H1 (cell line): ENCODE data around the gene SNRPE. TPM values are rescaled to one million over a fixed set of nuclear protein-coding genes. Genes with fewer than 3 reads are reported as not detected.

Experiments
- CTCF ChIA-PET: fragments of 300-600 bp; sonication (Branson Sonifier 250); formaldehyde crosslinking; loops from one replicate; lab custom pipeline; 2021; ENCODE audit not compliant: partially characterized antibody; lab: Charles Lee
- POLR2A ChIA-PET: fragments of 300-600 bp; sonication (Branson Sonifier 250); formaldehyde crosslinking; loops from one replicate; lab custom pipeline; 2021; ENCODE audit warnings: inconsistent platforms; ENCODE audit not compliant: partially characterized antibody; lab: Charles Lee
- DNase-seq, 2 experiments: peaks; one replicate each; pipeline versions ENCODE4 v3.0.0 to v3.0.0-alpha.2; 2010 to 2022; ENCODE audit warnings: low spot score in 2 of 2, low read depth in 1 of 2, mixed read lengths in 1 of 2
- FAIRE-seq: peaks from 2 replicates; lab custom pipeline; 2011; peaks lifted over from hg19 to GRCh38; lab: Jason Lieb, UNC
- H2AFZ ChIP-seq: 2 replicates; pipeline ENCODE4 v1.8.1; 2012; ENCODE audit warnings: low read length, inconsistent platforms
- H2AK5ac ChIP-seq: 2 replicates; pipeline ENCODE4 v1.6.1; 2013; ENCODE audit warnings: low read depth, low read length
- H2BK120ac ChIP-seq: replicated peaks from 2 replicates; pipeline ENCODE3; 2013; ENCODE audit warnings: low read depth, low read length, inconsistent platforms
- H2BK12ac ChIP-seq: 2 replicates; pipeline ENCODE4 v1.6.1; 2013; ENCODE audit warnings: low read depth, low read length
- H2BK15ac ChIP-seq: 2 replicates; pipeline ENCODE4 v1.6.1; 2013; ENCODE audit warnings: low read length
- H2BK20ac ChIP-seq: 2 replicates; pipeline ENCODE4 v1.6.1; 2013; ENCODE audit warnings: low read length
- H2BK5ac ChIP-seq: 2 replicates; pipeline ENCODE4 v1.6.1; 2013; ENCODE audit warnings: low read depth, low read length
- H3K14ac ChIP-seq: 2 replicates; pipeline ENCODE4 v1.6.1; 2013; ENCODE audit warnings: inconsistent platforms; ENCODE audit not compliant: insufficient read length
- H3K18ac ChIP-seq: 2 replicates; pipeline ENCODE4 v1.6.1; 2013; ENCODE audit warnings: low read length; ENCODE audit errors: extremely low read depth
- H3K23ac ChIP-seq: 2 replicates; pipeline ENCODE4 v1.6.1; 2013; ENCODE audit warnings: inconsistent platforms; ENCODE audit not compliant: insufficient read length
- H3K23me2 ChIP-seq: 2 replicates; pipeline ENCODE4 v1.6.1; 2013; ENCODE audit warnings: low read depth, low read length
- H3K27ac ChIP-seq: 2 replicates; pipeline ENCODE4 v1.6.1; 2011; ENCODE audit warnings: low read depth, low read length, inconsistent platforms
- H3K27me3 ChIP-seq, 4 experiments: replicated peaks in 1 of 4; 1 replicate in 1 of 4; 2 replicates in 3 of 4; pipeline versions ENCODE4 v1.6.1 to v1.8.1; 2011 to 2013; ENCODE audit warnings: low read length in 3 of 4, mild to moderate bottlenecking in 3 of 4, inconsistent platforms in 2 of 4, mixed read lengths in 2 of 4, moderate library complexity in 1 of 4; ENCODE audit not compliant: control insufficient read depth in 3 of 4, insufficient read depth in 3 of 4; ENCODE audit errors: extremely low read depth in 1 of 4
- H3K36me3 ChIP-seq, 4 experiments: 2 replicates each; pipeline versions ENCODE4 v1.6.1 to v1.8.1; 2011 to 2013; ENCODE audit warnings: mild to moderate bottlenecking in 4 of 4, low read length in 3 of 4, moderate library complexity in 2 of 4, control low read depth in 1 of 4, inconsistent platforms in 1 of 4; ENCODE audit not compliant: insufficient read depth in 4 of 4, control insufficient read depth in 2 of 4
- H3K4ac ChIP-seq: replicated peaks from 2 replicates; pipeline ENCODE3; 2013; ENCODE audit warnings: low read length, low read depth, mixed read lengths, inconsistent platforms; ENCODE audit not compliant: insufficient read length
- H3K4me1 ChIP-seq, 4 experiments: replicated peaks in 1 of 4; 1 replicate in 1 of 4; 2 replicates in 3 of 4; pipeline versions ENCODE4 v1.6.1 to v1.8.1; 2011 to 2013; ENCODE audit warnings: low read length in 3 of 4, inconsistent platforms in 2 of 4, mixed read lengths in 1 of 4; ENCODE audit not compliant: insufficient read depth in 4 of 4, control insufficient read depth in 3 of 4
- H3K4me2 ChIP-seq, 2 experiments: 2 replicates each; pipeline versions ENCODE4 v1.6.1 to v1.8.1; 2011 to 2013; ENCODE audit warnings: low read depth in 2 of 2, low read length in 2 of 2, control low read depth in 1 of 2, inconsistent platforms in 1 of 2, mild to moderate bottlenecking in 1 of 2; ENCODE audit not compliant: insufficient read depth in 1 of 2
- H3K4me3 ChIP-seq, 4 experiments: fragments of 200-600, 300-600 bp in 1 of 4; sonication (generic), shearing (Covaris generic), sonication (Bioruptor Twin) in 1 of 4; 2 replicates each; pipeline versions ENCODE4 v1.5.1 to v1.8.1; 2011 to 2016; ENCODE audit warnings: low read length in 4 of 4, low read depth in 3 of 4, control low read depth in 2 of 4, inconsistent platforms in 2 of 4, mild to moderate bottlenecking in 2 of 4, mixed read lengths in 1 of 4, moderate library complexity in 1 of 4; ENCODE audit not compliant: insufficient read depth in 2 of 4; ENCODE audit errors: extremely low read depth in 1 of 4
- H3K56ac ChIP-seq: replicated peaks from 2 replicates; pipeline ENCODE3; 2013; ENCODE audit warnings: low read depth, mild to moderate bottlenecking, mixed read lengths, low read length, inconsistent platforms; ENCODE audit not compliant: insufficient read length
- H3K79me1 ChIP-seq: 2 replicates; pipeline ENCODE4 v1.6.1; 2013; ENCODE audit warnings: low read depth, low read length, control low read depth
- H3K79me2 ChIP-seq, 2 experiments: 2 replicates each; pipeline versions ENCODE4 v1.6.1 to v1.8.1; 2012 to 2013; ENCODE audit warnings: low read length in 2 of 2, mild to moderate bottlenecking in 2 of 2, inconsistent platforms in 1 of 2; ENCODE audit not compliant: insufficient read depth in 2 of 2, control insufficient read depth in 1 of 2
- H3K9ac ChIP-seq, 4 experiments: replicated peaks in 1 of 4; 1 replicate in 1 of 4; 2 replicates in 3 of 4; pipeline versions ENCODE4 v1.6.1 to v1.8.1; 2011 to 2013; ENCODE audit warnings: low read depth in 3 of 4, low read length in 3 of 4, control low read depth in 2 of 4, mild to moderate bottlenecking in 2 of 4, moderate library complexity in 2 of 4, inconsistent platforms in 1 of 4; ENCODE audit errors: extremely low read depth in 1 of 4
- H3K9me3 ChIP-seq, 2 experiments: 2 replicates each; pipeline versions ENCODE4 v1.6.1 to v1.8.1; 2012 to 2013; ENCODE audit warnings: mild to moderate bottlenecking in 2 of 2, moderate library complexity in 2 of 2, control low read depth in 1 of 2, inconsistent platforms in 1 of 2, low read depth in 1 of 2, low read length in 1 of 2, mixed read lengths in 1 of 2; ENCODE audit not compliant: insufficient read depth in 2 of 2
- H4K20me1 ChIP-seq, 2 experiments: replicated peaks in 1 of 2; 2 replicates each; pipeline versions ENCODE3 to v1.8.1; 2011 to 2013; ENCODE audit warnings: inconsistent platforms in 2 of 2, low read length in 2 of 2, mild to moderate bottlenecking in 1 of 2; ENCODE audit not compliant: insufficient read depth in 2 of 2, control insufficient read depth in 1 of 2
- H4K5ac ChIP-seq: 2 replicates; pipeline ENCODE4 v1.6.1; 2013; ENCODE audit warnings: low read length, low read depth, mixed read lengths, inconsistent platforms; ENCODE audit not compliant: insufficient read length
- H4K8ac ChIP-seq: 2 replicates; pipeline ENCODE4 v1.8.0; 2013; ENCODE audit warnings: mild to moderate bottlenecking, moderate library complexity, low read length, inconsistent platforms; ENCODE audit not compliant: insufficient read depth; ENCODE audit errors: extremely low read depth
- H4K91ac ChIP-seq: replicated peaks from 2 replicates; pipeline ENCODE3; 2013; ENCODE audit warnings: low read length, mixed read lengths, inconsistent platforms; ENCODE audit not compliant: insufficient read length
- BACH1 ChIP-seq: IDR thresholded peaks from 2 replicates; pipeline ENCODE4 v1.6.1; 2012; ENCODE audit warnings: low read length, improper control_type of control experiment
- CBX8 ChIP-seq: fragments of 300-800, 300-1000 bp; sonication (generic); IDR thresholded peaks from 2 replicates; pipeline ENCODE4 v1.7.1; 2016; ENCODE audit warnings: low read depth, low read length, borderline replicate concordance
- HDAC2 ChIP-seq, 2 experiments: fragments of 300-600 bp in 1 of 2; sonication (generic) in 1 of 2; IDR thresholded peaks; 2 replicates each; pipeline ENCODE4 v1.6.1; 2011 to 2012; ENCODE audit warnings: low read depth in 2 of 2, low read length in 2 of 2, mild to moderate bottlenecking in 2 of 2, moderate library complexity in 2 of 2, borderline replicate concordance in 1 of 2, inconsistent platforms in 1 of 2
- POLR2A ChIP-seq, 2 experiments: IDR thresholded peaks; 1 replicate in 1 of 2; 2 replicates in 1 of 2; pipeline ENCODE4 v1.6.1; 2011; ENCODE audit warnings: low read depth in 2 of 2, low read length in 2 of 2, mild to moderate bottlenecking in 2 of 2; ENCODE audit errors: control extremely low read depth in 1 of 2
- POU5F1 ChIP-seq: IDR thresholded peaks from 2 replicates; pipeline ENCODE4 v1.6.1; 2011; ENCODE audit warnings: low read depth, mild to moderate bottlenecking, low read length, moderate library complexity
- RXRA ChIP-seq: IDR thresholded peaks from 2 replicates; pipeline ENCODE4 v1.6.1; 2011; ENCODE audit warnings: low read depth, mild to moderate bottlenecking, low read length, moderate library complexity; ENCODE audit not compliant: insufficient read depth
- SAP30 ChIP-seq: fragments of 300-600 bp; sonication (generic); IDR thresholded peaks from 2 replicates; pipeline ENCODE4 v1.7.1; 2012; ENCODE audit warnings: low read length, moderate library complexity, mild to moderate bottlenecking, inconsistent platforms; ENCODE audit not compliant: insufficient read depth, insufficient replicate concordance
- SP2 ChIP-seq: IDR thresholded peaks from 2 replicates; pipeline ENCODE4 v1.6.1; 2012; ENCODE audit warnings: mild to moderate bottlenecking, low read length, inconsistent platforms
- WGBS, 2 experiments: shearing (Covaris generic) in 1 of 2; methylation state at CpG; one replicate each; pipeline versions ENCODE4 v1.1.6 to v1.1.7; 2013 to 2015; ENCODE audit warnings: low lambda C conversion rate in 2 of 2, mixed read lengths in 2 of 2, inconsistent platforms in 1 of 2, low coverage in 1 of 2, missing lambda C conversion rate in 1 of 2; ENCODE audit not compliant: insufficient replicate concordance in 2 of 2, insufficient coverage in 1 of 2, insufficient read length in 1 of 2; ENCODE audit errors: extremely low coverage in 1 of 2, missing lambda C conversion rate in 1 of 2; 5-methylcytosine and 5-hydroxymethylcytosine counted together
- polyA plus RNA-seq, 7 experiments: library from polyadenylated mRNA; depleted of rRNA in 3 of 7; stranded (reverse) in 5 of 7; unstranded in 2 of 7; fragments of >200 nt in 5 of 7; fragments of 200-250 nt in 2 of 7; gene quantifications; 1 replicate in 5 of 7; 2 replicates in 1 of 7; 4 replicates in 1 of 7; pipeline versions ENCODE4 v1.2.1 to v1.2.3, GENCODE V29; 2011 to 2013; ENCODE audit warnings: missing spikeins in 2 of 7, mixed read lengths in 2 of 7
- total RNA-seq: library from RNA; stranded (reverse); fragmentation: NEBNext Ultra II Directional; extraction: Animal tissue kit (Norgen Biotek cat#: 25700); gene quantifications from 2 replicates; pipeline ENCODE4 v1.2.1, GENCODE V29; 2021
- TF ChIP-seq, protein P1 (sequence below): IDR thresholded peaks from 2 replicates; pipeline ENCODE4 v1.6.1; 2011; ENCODE audit warnings: low read length, improper control_type of control experiment

The SNRPE gene
- total and polyA plus RNA-seq, 2 of the 8 experiments (the other 6 are each of a cell fraction or from before 2014, with no cell fraction given): 416 to 461 TPM

DNA sequence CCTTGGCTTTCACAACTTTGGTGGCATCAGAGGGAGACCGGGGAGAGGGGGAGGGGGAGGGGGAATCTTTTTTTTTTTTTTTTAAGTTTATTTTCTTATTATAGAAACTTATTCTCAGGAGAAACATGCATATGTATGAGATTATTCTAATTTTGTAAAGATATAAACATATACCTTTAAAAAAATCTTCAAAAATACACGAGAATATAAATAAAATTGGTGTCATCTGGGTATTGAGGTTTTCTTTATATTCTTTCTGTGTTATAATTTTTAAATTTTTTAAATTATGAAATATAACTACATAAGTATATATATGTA, 18.9 kb upstream of the SNRPE start:
- Histone ChIP-seq H3K27me3 (no peaks in the 10 kb centered on the region), H3K4ac (no peak overlapping the region), H4K8ac (no peak overlapping the region), H3K14ac (no peak overlapping the region), H2AFZ (no peak overlapping the region), H3K18ac (no peak overlapping the region), H3K79me1 (no peaks in the 10 kb centered on the region), H3K56ac (no peak overlapping the region), H3K27ac (no peak overlapping the region), H2BK15ac (no peak overlapping the region), H3K23me2 (no peaks in the 10 kb centered on the region), H2AK5ac (no peak overlapping the region), H2BK120ac (no peak overlapping the region), H2BK20ac (no peak overlapping the region), H3K36me3 (peaks cover 14 to 73% (median 44%) of the 10 kb centered on the region in 4 experiments), H3K9me3 (peaks cover 0 to 13% of the 10 kb centered on the region in 2 experiments; a peak in 2 of 4 replicates), H3K4me1 (no peaks in the 10 kb centered on the region), H4K91ac (no peak overlapping the region), H4K5ac (no peak overlapping the region), H4K20me1 (peaks cover 0 to 1% of the 10 kb centered on the region in 2 experiments), H3K4me3 (no peak overlapping the region), H3K9ac (no peak overlapping the region), H2BK12ac (no peak overlapping the region), H3K4me2 (no peak overlapping the region), H3K23ac (no peak overlapping the region), H3K79me2 (no peaks in the 10 kb centered on the region), H2BK5ac (no peak overlapping the region)
- POLR2A ChIA-PET: no interaction called here
- 100% methylated on average over 1 of the region's 2 CpGs; no CpG with 5 or more reads in 1 of the 2 experiments for WGBS, 2 experiments
- no peak for FAIRE-seq
- no peak for DNase-seq
- TF ChIP-seq BACH1 (no peak), RXRA (no peak), HDAC2 (IDR thresholded peaks at IDR 0.05; ENCODE audit: borderline replicate concordance in 1 of 2, low read depth in 2 of 2, low read length in 2 of 2) (no peak), SAP30 (no peak), POU5F1 (no peak), CBX8 (no peak), SP2 (no peak), POLR2A (IDR thresholded peaks at IDR 0.05; ENCODE audit: control extremely low read depth in 1 of 2, low read depth in 2 of 2, low read length in 2 of 2) (no peak)
- TF ChIP-seq, protein P1, sequence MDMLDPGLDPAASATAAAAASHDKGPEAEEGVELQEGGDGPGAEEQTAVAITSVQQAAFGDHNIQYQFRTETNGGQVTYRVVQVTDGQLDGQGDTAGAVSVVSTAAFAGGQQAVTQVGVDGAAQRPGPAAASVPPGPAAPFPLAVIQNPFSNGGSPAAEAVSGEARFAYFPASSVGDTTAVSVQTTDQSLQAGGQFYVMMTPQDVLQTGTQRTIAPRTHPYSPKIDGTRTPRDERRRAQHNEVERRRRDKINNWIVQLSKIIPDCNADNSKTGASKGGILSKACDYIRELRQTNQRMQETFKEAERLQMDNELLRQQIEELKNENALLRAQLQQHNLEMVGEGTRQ: no peak
- CTCF ChIA-PET: no interaction called here
